ENCODE measurements around the gene RHBDL1.

DNA sequence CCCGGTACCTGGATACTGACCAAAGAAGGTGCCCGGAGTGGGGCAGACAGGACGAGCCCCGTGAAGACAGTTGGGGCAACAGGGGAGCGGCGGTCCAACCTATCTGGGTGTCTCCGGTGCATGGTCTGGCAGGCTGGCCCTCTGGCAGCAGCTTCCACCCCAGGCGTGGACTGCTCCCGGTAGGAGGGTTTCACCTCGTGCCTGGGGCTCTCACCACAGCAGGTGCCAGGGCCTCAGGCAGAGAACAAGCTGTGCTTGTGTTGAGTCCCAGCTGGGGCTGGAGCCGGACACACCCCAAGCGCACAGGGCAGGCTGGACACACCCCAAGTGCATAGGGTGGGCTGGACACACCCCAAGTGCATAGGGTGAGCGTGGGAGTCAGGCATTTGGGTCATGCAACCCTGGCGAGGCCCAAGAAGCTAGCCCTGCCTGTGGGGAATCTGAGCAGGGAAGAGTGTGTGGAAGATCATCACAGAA lies 31.6 kb downstream of the RHBDL1 start:
- no peak for TF ChIP-seq POLR2AphosphoS5 (IDR thresholded peaks at IDR 0.05)
- TF ChIP-seq CTCF (IDR thresholded peaks at IDR 0.05) = no peak
- TF ChIP-seq POLR2A (IDR thresholded peaks at IDR 0.05) = no peak
